GM10266 (cell line): ENCODE measurements around the gene ADA.
A peak's percentile ranks its signal among the peaks of the same experiment; 100 is the strongest.

ENCODE experiments used
- DNase-seq: peaks from one replicate; pipeline ENCODE4 v3.0.0; 2012; ENCODE audit errors: extremely low spot score
- CTCF ChIP-seq: IDR thresholded peaks from 2 replicates; pipeline ENCODE4 v1.5.1; 2012; ENCODE audit warnings: mild to moderate bottlenecking, low read depth; ENCODE audit not compliant: control insufficient read depth, insufficient read depth; ENCODE audit errors: missing control alignments

The ADA gene

DNA sequence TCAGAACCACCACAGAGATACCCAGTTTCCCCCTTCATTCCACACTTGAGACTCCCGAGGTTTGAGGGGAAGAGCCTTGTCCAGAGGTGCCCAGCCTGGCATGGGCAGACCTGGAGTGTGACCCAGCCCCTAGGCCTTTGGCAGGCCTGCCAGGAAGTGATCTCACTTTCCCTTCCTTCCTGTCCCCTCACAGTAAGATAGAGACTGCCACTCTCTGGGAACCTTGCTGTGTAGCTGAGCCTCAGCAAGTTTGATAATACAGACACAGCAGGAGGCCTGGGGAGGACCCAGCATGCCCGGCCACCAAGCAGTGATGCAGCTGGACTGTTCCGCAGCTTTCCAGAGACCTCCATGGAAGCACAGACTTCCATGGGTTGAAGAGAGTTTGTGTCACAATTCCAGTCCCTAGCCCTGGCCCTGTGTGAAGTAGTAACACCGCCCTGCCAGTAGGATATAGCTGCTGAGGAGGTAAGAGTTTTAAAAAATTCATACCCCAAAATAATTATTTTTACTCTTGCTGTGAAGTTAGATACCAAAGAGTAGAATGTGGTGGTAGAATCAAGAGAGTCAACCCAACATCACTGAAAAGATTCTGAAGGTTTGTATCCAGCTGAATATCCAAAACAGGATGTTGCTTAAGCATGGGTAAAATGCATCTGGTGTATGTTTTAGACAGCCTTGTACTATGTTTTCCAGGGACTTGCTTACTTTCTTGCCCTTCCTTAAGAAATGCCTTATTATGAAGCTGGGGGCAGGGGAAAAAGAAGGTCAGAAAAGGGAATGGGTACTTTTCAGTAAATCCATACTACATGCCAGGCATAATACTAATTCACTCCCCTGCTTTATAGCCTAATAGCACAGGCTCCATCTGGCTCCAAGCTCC, 52.8 kb downstream of the ADA start:
- DNase-seq: no peak
- peak; percentile 30 for TF ChIP-seq CTCF

- no peak for TF ChIP-seq CTCF
- no peak for DNase-seq
Measured at GRCh38 chr20:44597930-44598329, 53.6 kb downstream of the ADA start.

- TF ChIP-seq CTCF: no peak
- no peak for DNase-seq
Measured at GRCh38 chr20:44597516-44597915, 54.0 kb downstream of the ADA start.

DNA sequence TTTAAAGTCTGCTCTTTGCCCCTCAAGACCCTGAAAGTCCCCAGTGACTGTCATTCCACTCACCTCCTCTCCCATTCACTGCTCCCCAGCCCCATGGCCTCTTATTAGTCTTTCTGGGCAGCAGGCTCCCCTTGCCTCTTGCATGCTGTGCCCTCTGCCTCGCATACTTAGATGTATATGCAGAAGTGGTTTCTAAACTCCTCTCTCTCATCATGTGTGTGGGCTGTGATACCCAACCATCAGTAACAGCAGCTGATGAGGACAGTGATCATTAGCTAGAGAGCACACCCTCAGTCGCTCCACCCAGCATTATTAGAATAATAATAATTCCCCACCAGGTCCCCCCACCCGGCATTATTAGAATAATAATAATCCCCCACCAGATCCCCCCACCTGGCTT, 54.6 kb downstream of the ADA start:
- no peak for TF ChIP-seq CTCF
- DNase-seq: no peak

GRCh38 chr20:44596010-44596409, 55.5 kb downstream of the ADA start:
- no peak for DNase-seq
- TF ChIP-seq CTCF: no peak

DNA sequence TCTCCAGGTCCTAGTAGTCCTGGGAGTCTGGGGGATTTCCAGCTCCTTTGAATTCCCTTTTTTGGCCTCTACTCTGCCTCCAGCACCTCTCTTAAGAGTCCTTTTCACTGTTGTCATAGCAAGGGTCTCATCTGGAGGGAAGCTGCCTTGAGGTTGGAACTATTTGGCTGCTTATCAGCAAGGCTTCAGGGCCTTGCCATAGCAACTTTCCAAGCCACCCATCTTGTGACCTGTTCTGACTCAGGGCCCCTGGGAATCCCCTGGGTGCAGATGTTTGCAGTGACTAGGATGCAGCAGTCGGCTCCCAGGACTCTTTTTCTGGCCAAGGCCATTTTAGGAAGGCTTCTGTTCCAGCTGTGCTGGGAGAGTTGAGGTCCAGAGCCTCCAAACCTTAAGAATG, 56.8 kb downstream of the ADA start:
- TF ChIP-seq CTCF: no peak
- DNase-seq: no peak

DNA sequence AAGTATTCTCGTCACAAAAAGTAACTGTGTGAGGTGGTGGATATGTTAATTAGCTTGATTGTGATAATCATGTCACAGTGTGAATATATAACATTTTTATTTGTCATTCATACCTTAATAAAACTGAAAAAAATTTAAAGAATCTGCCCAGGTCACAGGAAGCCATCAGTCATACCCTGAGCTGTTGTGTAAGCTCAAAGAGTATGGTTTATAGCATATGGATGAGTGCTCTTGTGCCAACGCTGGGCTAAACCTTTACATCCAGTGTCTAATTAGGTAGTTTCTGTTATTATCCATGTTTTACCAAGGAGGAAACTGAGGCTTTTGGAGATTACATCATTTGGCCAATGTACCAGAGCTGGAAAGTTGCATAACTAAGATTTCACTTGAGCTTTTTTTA, 57.7 kb downstream of the ADA start:
- DNase-seq: no peak
- TF ChIP-seq CTCF: no peak
